ENCODE results near the gene DIDO1. TPM values are rescaled to one million over a fixed set of nuclear protein-coding genes. Genes with fewer than 3 reads are reported as not detected.
A peak's percentile ranks its signal among the peaks of the same experiment; 100 is the strongest.

DIDO1 gene
- total RNA-seq, result 10 to 100 TPM; 29.8 to 51.3 (median 45.5) TPM
- 10 to 100 TPM; 19.0 to 27.9 (median 23.6) TPM for polyA plus RNA-seq
- long read RNA-seq, donor 1, partial matches to known transcripts, result 0 of 5 reads
- long read RNA-seq, donor 1, other reads (novel, unspliced or antisense), result 0 of 5 reads
- long read RNA-seq, donor 2, partial matches to known transcripts, result 40 of 42 reads
- long read RNA-seq, donor 2, other reads (novel, unspliced or antisense), result 0 of 42 reads
- long read RNA-seq, donor 3, partial matches to known transcripts, result 0 of 1 reads
- long read RNA-seq, donor 3, other reads (novel, unspliced or antisense), result 0 of 1 reads
- long read RNA-seq, donor 4, partial matches to known transcripts, result 2 of 13 reads
- long read RNA-seq, donor 4, other reads (novel, unspliced or antisense), result 8 of 13 reads
- long read RNA-seq, donor 5, full-length matches to known transcripts, result 29 of 64 reads
- long read RNA-seq, donor 5, partial matches to known transcripts, result 8 of 64 reads
- long read RNA-seq, donor 5, other reads (novel, unspliced or antisense), result 27 of 64 reads
- long read RNA-seq, donor 6, partial matches to known transcripts, result 3 of 15 reads
- long read RNA-seq, donor 6, other reads (novel, unspliced or antisense), result 7 of 15 reads
- long read RNA-seq, donor 7, partial matches to known transcripts, result 0 of 3 reads
- long read RNA-seq, donor 7, other reads (novel, unspliced or antisense), result 0 of 3 reads
- long read RNA-seq, donor 8, full-length matches to known transcripts, result 3 of 3 reads
- long read RNA-seq, donor 8, partial matches to known transcripts, result 0 of 3 reads
- long read RNA-seq, donor 8, other reads (novel, unspliced or antisense), result 0 of 3 reads
- long read RNA-seq, donor 9, partial matches to known transcripts, result 48 of 66 reads
- long read RNA-seq, donor 9, other reads (novel, unspliced or antisense), result 14 of 66 reads
- long read RNA-seq, donor 10, partial matches to known transcripts, result 0 of 1 reads
- long read RNA-seq, donor 10, other reads (novel, unspliced or antisense), result 0 of 1 reads

GRCh38 chr20:62926229-62927127, at the start of gene DIDO1:
Gene DIDO1 (minus strand): TSS chr20:62926505.
- intact Hi-C loops (cut with DNase I), result no loop called here
- peak; percentile 81 to 90 (median 86) for DNase-seq
- 2 to 18% (median 8%) methylated on average over 11 to 92 of the region's 92 CpGs for WGBS, 4 donors
- TF ChIP-seq POLR2A (IDR thresholded peaks at IDR 0.05) (peak; percentile 62 to 74), CTCF (IDR thresholded peaks at IDR 0.05) (peak; percentile 13 to 85 (median 53))
- Histone ChIP-seq H3K9me3 (replicated peaks in 1 of 3) (no peaks in the 10 kb centered on the region), H3K4me3 (peak within 1 kb of the TSS; percentile 25 to 100 (median 90)), H3K36me3 (replicated peaks in 1 of 2) (no peaks in the 10 kb centered on the region), H3K27me3 (no peaks in the 10 kb centered on the region), H3K27ac (peak within 1 kb of the TSS; percentile 89 to 100 (median 96)), H3K4me1 (replicated peaks in 1 of 2) (peaks cover 37 to 71% of the 10 kb centered on the region in 2 donors)

GRCh38 chr20:62975251-62975760, 49.0 kb upstream of the DIDO1 start:
- TF ChIP-seq CTCF (IDR thresholded peaks at IDR 0.05), result no peak
- no peak for TF ChIP-seq POLR2A (IDR thresholded peaks at IDR 0.05)
- Histone ChIP-seq H3K9me3 (replicated peaks in 1 of 3) (no peaks in the 10 kb centered on the region), H3K4me1 (replicated peaks in 1 of 2) (peaks cover 0 to 8% of the 10 kb centered on the region in 2 donors), H3K27me3 (peaks cover 69% of the 10 kb centered on the region), H3K27ac (no peak overlapping the region), H3K4me3 (no peak overlapping the region), H3K36me3 (replicated peaks in 1 of 2) (no peaks in the 10 kb centered on the region)
- no peak for DNase-seq
- 62 to 70% (median 66%) methylated on average over 8 to 10 of the region's 10 CpGs for WGBS, 4 donors
- intact Hi-C loops (cut with DNase I), result no loop called here

GRCh38 chr20:62972845-62973745, 46.8 kb upstream of the DIDO1 start:
- Histone ChIP-seq H3K27me3 (peaks cover 47% of the 10 kb centered on the region), H3K36me3 (replicated peaks in 1 of 2) (no peaks in the 10 kb centered on the region), H3K4me1 (replicated peaks in 1 of 2) (peaks cover 0 to 8% of the 10 kb centered on the region in 2 donors), H3K27ac (no peak overlapping the region), H3K9me3 (replicated peaks in 1 of 3) (no peaks in the 10 kb centered on the region), H3K4me3 (peak overlapping the region in 1 of 4 donors; percentile 26)
- TF ChIP-seq CTCF (IDR thresholded peaks at IDR 0.05) (no peak), POLR2A (IDR thresholded peaks at IDR 0.05) (no peak)
- no peak for DNase-seq
- WGBS, 4 donors, result 11 to 22% (median 17%) methylated on average over 17 to 48 of the region's 48 CpGs
- intact Hi-C loops (cut with DNase I), result no loop called here
